Esophagus muscularis mucosa (tissue), 4 donors: ENCODE measurements around the gene SFT2D3. TPM values are rescaled to one million over a fixed set of nuclear protein-coding genes. Genes with fewer than 3 reads are reported as not detected.
A peak's percentile ranks its signal among the peaks of the same experiment; 100 is the strongest.

Experiments
- DNase-seq: peaks from one replicate; pipeline ENCODE4 v3.0.0-alpha.2; 2017; ENCODE audit errors: extremely low spot score
- H3K27ac ChIP-seq, 4 donors: fragments of 200-600 bp; sonication (generic); replicated peaks in 1 of 4; 1 replicate in 3 of 4; 2 replicates in 1 of 4; pipeline ENCODE4 v1.5.1; 2016 to 2019; ENCODE audit warnings: mild to moderate bottlenecking in 1 of 4
- H3K27me3 ChIP-seq, 4 donors: fragments of 200-600 bp; sonication (generic); one replicate each; pipeline versions ENCODE4 v1.5.1 to v1.6.0; 2016 to 2019
- H3K36me3 ChIP-seq, 4 donors: fragments of 200-600 bp; sonication (generic); one replicate each; pipeline ENCODE4 v1.5.1; 2016 to 2019
- H3K4me1 ChIP-seq, 4 donors: fragments of 200-600 bp; sonication (generic); one replicate each; pipeline ENCODE4 v1.5.1; 2016 to 2019
- H3K4me3 ChIP-seq, 4 donors: fragments of 200-600 bp; sonication (generic); 1 replicate in 2 of 4; 2 replicates in 2 of 4; pipeline ENCODE4 v1.5.1; 2016 to 2019; ENCODE audit warnings: mild to moderate bottlenecking in 4 of 4, moderate library complexity in 1 of 4
- H3K9me3 ChIP-seq, 4 donors: fragments of 200-600 bp; sonication (generic); 1 replicate in 3 of 4; 2 replicates in 1 of 4; pipeline ENCODE4 v1.5.1; 2016 to 2019
- CTCF ChIP-seq, 3 experiments: fragments of 200-600 bp in 2 of 3; fragments of 450-650 bp in 1 of 3; sonication (generic) in 2 of 3; IDR thresholded peaks; one replicate each; pipeline ENCODE4 v1.5.1; 2017 to 2019; ENCODE audit warnings: antibody characterized with exemption in 3 of 3, mild to moderate bottlenecking in 2 of 3, moderate library complexity in 1 of 3
- EP300 ChIP-seq: sonication (generic); formaldehyde crosslinking; IDR thresholded peaks from one replicate; pipeline ENCODE4 v1.6.1; 2017; ENCODE audit warnings: antibody characterized with exemption
- POLR2A ChIP-seq: fragments of 450-650 bp; IDR thresholded peaks from one replicate; pipeline ENCODE4 v1.6.1; 2017; ENCODE audit warnings: antibody characterized with exemption, moderate library complexity, mild to moderate bottlenecking, low read depth
- POLR2AphosphoS5 ChIP-seq, 2 donors: sonication (generic); formaldehyde crosslinking; IDR thresholded peaks; one replicate each; pipeline ENCODE4 v1.6.1; 2017; ENCODE audit warnings: antibody characterized with exemption in 2 of 2
- WGBS: methylation state at CpG from one replicate; pipeline ENCODE4 v1.1.5; 2018; 5-methylcytosine and 5-hydroxymethylcytosine counted together
- intact Hi-C: fragments of 100-400 bp; cut with DNase I; formaldehyde crosslinking; loops from one replicate; pipeline ENCODE4 v1.15.1; 2023
- total RNA-seq, 4 donors: library from RNA; depleted of rRNA; stranded (reverse); fragments of >200 nt; gene quantifications; one replicate each; pipeline versions ENCODE4 v1.1.0 to v1.2.1, GENCODE V29; 2016

The SFT2D3 gene
- total RNA-seq, 4 donors from 2014 or later, result 5.8 to 11.8 (median 9.4) TPM

GRCh38 chr2:127660291-127660578, 41.1 kb upstream of the SFT2D3 start:
- intact Hi-C loops, result no loop called here

GRCh38 chr2:127661072-127661649, 40.1 kb upstream of the SFT2D3 start:
- Histone ChIP-seq H3K36me3 (peaks cover 0 to 32% (median 16%) of the 10 kb centered on the region in 4 donors), H3K27me3 (no peaks in the 10 kb centered on the region), H3K4me3 (peak overlapping the region in 1 of 4 donors; percentile 0), H3K27ac (peak overlapping the region; percentile 88 to 93 (median 92)), H3K4me1 (peaks cover 96 to 100% (median 100%) of the 10 kb centered on the region in 4 donors), H3K9me3 (no peaks in the 10 kb centered on the region)
- no peak for DNase-seq
- no peak for TF ChIP-seq POLR2AphosphoS5 (IDR thresholded peaks at IDR 0.05)
- no peak for TF ChIP-seq CTCF (IDR thresholded peaks at IDR 0.05)
- no peak for TF ChIP-seq POLR2A
- no peak for TF ChIP-seq EP300
- 38% methylated on average over 13 of the region's 14 CpGs for WGBS
- intact Hi-C loops, result no loop called here

More at GRCh38 chr2:127660291-127660578, 41.1 kb upstream of the SFT2D3 start:
- Histone ChIP-seq H3K9me3 (no peaks in the 10 kb centered on the region), H3K4me3 (no peak overlapping the region), H3K4me1 (peaks cover 96 to 100% (median 100%) of the 10 kb centered on the region in 4 donors), H3K27me3 (no peaks in the 10 kb centered on the region), H3K27ac (peak overlapping the region; percentile 88 to 93 (median 92)), H3K36me3 (peaks cover 0 to 41% (median 20%) of the 10 kb centered on the region in 4 donors)
- no peak for DNase-seq
- TF ChIP-seq POLR2AphosphoS5 (IDR thresholded peaks at IDR 0.05) (no peak), CTCF (IDR thresholded peaks at IDR 0.05) (no peak), EP300 (no peak), POLR2A (no peak)
- WGBS, result 82% methylated on average over 10 of the region's 10 CpGs

GRCh38 chr2:127661949-127662510, 39.3 kb upstream of the SFT2D3 start:
- no peak for DNase-seq
- H3K4me3 ChIP-seq, result peak overlapping the region in 1 of 4 donors; percentile 4
- no peaks in the 10 kb centered on the region for H3K9me3 ChIP-seq
- H3K36me3 ChIP-seq, result peaks cover 0 to 27% (median 10%) of the 10 kb centered on the region in 4 donors
- intact Hi-C loops, result no loop called here
- peaks cover 95 to 100% (median 100%) of the 10 kb centered on the region in 4 donors for H3K4me1 ChIP-seq
- H3K27me3 ChIP-seq, result no peaks in the 10 kb centered on the region
- H3K27ac ChIP-seq, result peak overlapping the region; percentile 88 to 93 (median 92)
- 30% methylated on average over 9 of the region's 9 CpGs for WGBS
- no peak for TF ChIP-seq EP300
- TF ChIP-seq POLR2AphosphoS5 (IDR thresholded peaks at IDR 0.05), result peak; percentile 33 to 42
- peak in 1 of 3 experiments; percentile 2 for TF ChIP-seq CTCF (IDR thresholded peaks at IDR 0.05)

- Histone ChIP-seq H3K4me3 (peak overlapping the region; percentile 49 to 60 (median 52)), H3K9me3 (no peaks in the 10 kb centered on the region), H3K36me3 (peaks cover 0 to 16% (median 3%) of the 10 kb centered on the region in 4 donors), H3K4me1 (peaks cover 92 to 100% (median 97%) of the 10 kb centered on the region in 4 donors), H3K27me3 (no peaks in the 10 kb centered on the region), H3K27ac (peak overlapping the region; percentile 81 to 93 (median 88))
- WGBS, result 62% methylated on average over 4 of the region's 9 CpGs
- DNase-seq, result no peak
- TF ChIP-seq POLR2A (no peak), POLR2AphosphoS5 (IDR thresholded peaks at IDR 0.05) (peak; percentile 24 to 55)
- intact Hi-C loops, result no loop called here
These were observed 38.2 kb upstream of the SFT2D3 start for GRCh38 chr2:127662937-127663565.

GRCh38 chr2:127663566-127664064, 37.7 kb upstream of the SFT2D3 start:
- WGBS, result 31% methylated on average over 6 of the region's 6 CpGs
- no peak for DNase-seq
- Histone ChIP-seq H3K27ac (peak overlapping the region; percentile 81 to 93 (median 88)), H3K9me3 (no peaks in the 10 kb centered on the region), H3K4me1 (peaks cover 88 to 100% (median 92%) of the 10 kb centered on the region in 4 donors), H3K27me3 (no peaks in the 10 kb centered on the region), H3K4me3 (peak overlapping the region; percentile 49 to 60 (median 52)), H3K36me3 (peaks cover 0 to 11% (median 3%) of the 10 kb centered on the region in 4 donors)
- intact Hi-C loops, result no loop called here
- TF ChIP-seq EP300 (no peak), CTCF (IDR thresholded peaks at IDR 0.05) (no peak), POLR2AphosphoS5 (IDR thresholded peaks at IDR 0.05) (no peak), POLR2A (no peak)
